Measurements from ENCODE around the gene HERPUD2.

GRCh38 chr7:35650751-35651150, 44.2 kb downstream of the HERPUD2 start:
- TF ChIP-seq, protein P1, sequence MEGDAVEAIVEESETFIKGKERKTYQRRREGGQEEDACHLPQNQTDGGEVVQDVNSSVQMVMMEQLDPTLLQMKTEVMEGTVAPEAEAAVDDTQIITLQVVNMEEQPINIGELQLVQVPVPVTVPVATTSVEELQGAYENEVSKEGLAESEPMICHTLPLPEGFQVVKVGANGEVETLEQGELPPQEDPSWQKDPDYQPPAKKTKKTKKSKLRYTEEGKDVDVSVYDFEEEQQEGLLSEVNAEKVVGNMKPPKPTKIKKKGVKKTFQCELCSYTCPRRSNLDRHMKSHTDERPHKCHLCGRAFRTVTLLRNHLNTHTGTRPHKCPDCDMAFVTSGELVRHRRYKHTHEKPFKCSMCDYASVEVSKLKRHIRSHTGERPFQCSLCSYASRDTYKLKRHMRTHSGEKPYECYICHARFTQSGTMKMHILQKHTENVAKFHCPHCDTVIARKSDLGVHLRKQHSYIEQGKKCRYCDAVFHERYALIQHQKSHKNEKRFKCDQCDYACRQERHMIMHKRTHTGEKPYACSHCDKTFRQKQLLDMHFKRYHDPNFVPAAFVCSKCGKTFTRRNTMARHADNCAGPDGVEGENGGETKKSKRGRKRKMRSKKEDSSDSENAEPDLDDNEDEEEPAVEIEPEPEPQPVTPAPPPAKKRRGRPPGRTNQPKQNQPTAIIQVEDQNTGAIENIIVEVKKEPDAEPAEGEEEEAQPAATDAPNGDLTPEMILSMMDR (IDR thresholded peaks at IDR 0.05): no peak
- TF ChIP-seq POLR2A (IDR thresholded peaks at IDR 0.05) (no peak), EP300 (IDR thresholded peaks at IDR 0.05; ENCODE audit: low read depth) (no peak)

Data from transverse colon (tissue), 3 donors.